DMS53 treated with DMSO at 0.1 percent for 48 hours (cell line): ENCODE data around the gene RBFOX1.
"Not testable (repeated sequence)": the region's sequence is repeated elsewhere in the genome, so short reads cannot be mapped to it uniquely, and the experiment has no call there.

Source experiments
- DNase-seq: peaks from one replicate; lab custom pipeline; 2025; ENCODE audit not compliant: unreplicated experiment; lab: John Stamatoyannopoulos, UW

The RBFOX1 gene

GRCh38 chr16:7456211-7456610, 123.6 kb downstream of the RBFOX1 start:
- DNase-seq, result no peak

GRCh38 chr16:7458144-7458543, 125.5 kb downstream of the RBFOX1 start:
- no peak for DNase-seq

- DNase-seq, result no peak
Observed at GRCh38 chr16:7470344-7470743, 137.7 kb downstream of the RBFOX1 start.

- no peak for DNase-seq
Observed at GRCh38 chr16:7471268-7471667, 138.6 kb downstream of the RBFOX1 start.

- DNase-seq, result no peak
Observed at GRCh38 chr16:7482032-7482431, 149.4 kb downstream of the RBFOX1 start.

- no peak for DNase-seq
Observed at GRCh38 chr16:7482596-7483290, 150.1 kb downstream of the RBFOX1 start.

GRCh38 chr16:7487574-7488323, 155.1 kb downstream of the RBFOX1 start:
- DNase-seq, result no peak

- no peak for DNase-seq
Observed at GRCh38 chr16:7492122-7492521, 159.5 kb downstream of the RBFOX1 start.

- DNase-seq, result no peak
Observed at GRCh38 chr16:7493133-7493532, 160.5 kb downstream of the RBFOX1 start.

- DNase-seq, result no peak
Observed at GRCh38 chr16:7497691-7498090, 165.0 kb downstream of the RBFOX1 start.

GRCh38 chr16:7501868-7502267, 169.2 kb downstream of the RBFOX1 start:
- DNase-seq, result no peak

GRCh38 chr16:7502591-7503157, 170.0 kb downstream of the RBFOX1 start:
- DNase-seq, result not testable (repeated sequence)

GRCh38 chr16:7503666-7504065, 171.0 kb downstream of the RBFOX1 start:
- DNase-seq, result no peak

GRCh38 chr16:7504844-7505243, 172.2 kb downstream of the RBFOX1 start:
- no peak for DNase-seq

GRCh38 chr16:7505495-7505894, 172.8 kb downstream of the RBFOX1 start:
- DNase-seq, result no peak

GRCh38 chr16:7506363-7506762, 173.7 kb downstream of the RBFOX1 start:
- no peak for DNase-seq

- no peak for DNase-seq
Observed at GRCh38 chr16:7508656-7509055, 176.0 kb downstream of the RBFOX1 start.

GRCh38 chr16:7509963-7510601, 177.4 kb downstream of the RBFOX1 start:
- DNase-seq, result no peak

- DNase-seq, result no peak
Observed at GRCh38 chr16:7511549-7512260, 179.1 kb downstream of the RBFOX1 start.

- DNase-seq, result no peak
Observed at GRCh38 chr16:7512503-7512902, 179.9 kb downstream of the RBFOX1 start.

GRCh38 chr16:7513429-7513828, 180.8 kb downstream of the RBFOX1 start:
- no peak for DNase-seq
